AG09309 (cell line): Measurements from ENCODE around the gene TBC1D16.

Source experiments
- DNase-seq: peaks from one replicate; pipeline ENCODE4 v3.0.0-alpha.2; 2010; ENCODE audit warnings: low read depth
- H3K4me3 ChIP-seq: 2 replicates; pipeline ENCODE4 v1.5.1; 2011; ENCODE audit warnings: mild to moderate bottlenecking, low read depth, low read length, moderate library complexity; ENCODE audit not compliant: control insufficient read depth
- TF ChIP-seq, protein P1 (sequence below): IDR thresholded peaks from 2 replicates; pipeline ENCODE4 v1.5.1; 2011; ENCODE audit warnings: mild to moderate bottlenecking, low read depth, low read length, inconsistent platforms; ENCODE audit not compliant: insufficient read depth, control insufficient read depth; ENCODE audit errors: missing control alignments

Gene TBC1D16

DNA sequence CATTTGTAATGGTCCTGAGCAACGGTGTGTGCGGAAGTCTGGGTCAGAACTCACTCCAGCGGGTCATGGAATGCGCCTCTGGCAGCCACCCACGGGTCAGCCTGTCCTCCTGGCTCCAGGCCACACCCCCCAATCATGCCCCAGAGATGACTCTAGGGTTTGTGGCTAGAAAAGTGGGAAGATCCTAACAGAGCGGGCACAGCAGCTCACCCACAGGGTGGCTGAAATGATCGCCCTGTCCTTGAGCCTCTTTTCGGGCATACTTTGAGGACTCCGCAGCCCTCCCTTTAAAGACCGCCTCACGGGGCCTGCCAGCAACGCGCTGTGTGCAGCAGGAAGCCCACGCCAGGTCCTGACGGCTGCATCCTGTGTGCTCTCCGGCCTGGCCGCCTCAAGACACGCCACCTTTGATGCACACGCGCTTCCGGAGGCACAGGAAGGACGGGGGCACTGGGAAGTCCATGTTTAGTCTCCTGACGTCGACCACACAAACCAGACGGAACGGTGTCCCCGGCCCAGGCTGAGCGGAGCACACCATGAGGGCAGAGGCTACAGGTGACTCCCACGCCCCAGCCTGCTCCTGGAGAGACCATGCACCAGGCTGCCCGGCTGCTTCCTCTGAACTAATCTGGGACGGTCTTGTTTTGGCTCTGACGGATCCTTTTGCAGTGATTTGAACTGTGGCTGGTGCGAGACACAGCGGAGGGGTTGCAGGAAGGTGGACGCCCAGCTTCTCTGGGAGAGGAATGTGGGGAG lies 92.9 kb downstream of the TBC1D16 start:
- TF ChIP-seq, protein P1, sequence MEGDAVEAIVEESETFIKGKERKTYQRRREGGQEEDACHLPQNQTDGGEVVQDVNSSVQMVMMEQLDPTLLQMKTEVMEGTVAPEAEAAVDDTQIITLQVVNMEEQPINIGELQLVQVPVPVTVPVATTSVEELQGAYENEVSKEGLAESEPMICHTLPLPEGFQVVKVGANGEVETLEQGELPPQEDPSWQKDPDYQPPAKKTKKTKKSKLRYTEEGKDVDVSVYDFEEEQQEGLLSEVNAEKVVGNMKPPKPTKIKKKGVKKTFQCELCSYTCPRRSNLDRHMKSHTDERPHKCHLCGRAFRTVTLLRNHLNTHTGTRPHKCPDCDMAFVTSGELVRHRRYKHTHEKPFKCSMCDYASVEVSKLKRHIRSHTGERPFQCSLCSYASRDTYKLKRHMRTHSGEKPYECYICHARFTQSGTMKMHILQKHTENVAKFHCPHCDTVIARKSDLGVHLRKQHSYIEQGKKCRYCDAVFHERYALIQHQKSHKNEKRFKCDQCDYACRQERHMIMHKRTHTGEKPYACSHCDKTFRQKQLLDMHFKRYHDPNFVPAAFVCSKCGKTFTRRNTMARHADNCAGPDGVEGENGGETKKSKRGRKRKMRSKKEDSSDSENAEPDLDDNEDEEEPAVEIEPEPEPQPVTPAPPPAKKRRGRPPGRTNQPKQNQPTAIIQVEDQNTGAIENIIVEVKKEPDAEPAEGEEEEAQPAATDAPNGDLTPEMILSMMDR, result no peak
- no peak overlapping the region for H3K4me3 ChIP-seq
- DNase-seq, result no peak

GRCh38 chr17:79942011-79942405 lies 93.7 kb downstream of the TBC1D16 start:
- H3K4me3 ChIP-seq, result no peak overlapping the region
- TF ChIP-seq, protein P1, result no peak
- no peak for DNase-seq

GRCh38 chr17:79941088-79942010 lies 94.3 kb downstream of the TBC1D16 start:
- DNase-seq, result no peak
- H3K4me3 ChIP-seq, result no peak overlapping the region
- TF ChIP-seq, protein P1, result no peak

DNA sequence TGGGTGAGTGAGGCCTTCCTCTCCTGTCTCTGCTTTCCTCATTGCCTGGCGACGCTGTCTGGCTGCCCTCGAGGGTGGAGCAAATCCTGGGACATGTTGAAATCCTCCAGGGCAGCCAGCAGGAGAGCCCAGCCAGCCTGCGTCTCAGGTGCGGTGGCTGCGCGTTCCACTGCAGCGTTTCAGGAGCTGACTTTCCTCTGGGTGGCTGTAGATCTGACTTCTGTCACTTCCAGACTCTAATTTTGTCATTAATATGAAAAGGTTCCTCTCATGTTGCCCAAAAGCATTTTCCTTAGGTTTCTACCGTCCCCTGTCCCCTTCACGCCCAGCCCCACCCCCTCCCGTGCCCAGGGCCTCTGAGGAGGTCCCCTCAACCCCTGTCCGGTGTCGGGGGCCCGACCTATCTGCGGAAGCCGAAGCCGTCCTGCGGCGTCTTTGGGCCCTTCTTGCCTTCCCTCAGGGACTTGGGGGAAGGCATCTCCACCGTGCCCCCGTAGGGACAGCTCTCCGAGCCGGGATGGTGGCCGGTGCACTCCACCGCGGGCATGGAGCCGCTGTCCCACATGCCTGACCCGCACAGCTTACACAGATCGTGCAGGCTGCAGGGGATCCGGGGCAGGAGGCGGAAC lies 95.1 kb downstream of the TBC1D16 start:
- no peak for DNase-seq
- no peak overlapping the region for H3K4me3 ChIP-seq
- TF ChIP-seq, protein P1, result no peak

DNA sequence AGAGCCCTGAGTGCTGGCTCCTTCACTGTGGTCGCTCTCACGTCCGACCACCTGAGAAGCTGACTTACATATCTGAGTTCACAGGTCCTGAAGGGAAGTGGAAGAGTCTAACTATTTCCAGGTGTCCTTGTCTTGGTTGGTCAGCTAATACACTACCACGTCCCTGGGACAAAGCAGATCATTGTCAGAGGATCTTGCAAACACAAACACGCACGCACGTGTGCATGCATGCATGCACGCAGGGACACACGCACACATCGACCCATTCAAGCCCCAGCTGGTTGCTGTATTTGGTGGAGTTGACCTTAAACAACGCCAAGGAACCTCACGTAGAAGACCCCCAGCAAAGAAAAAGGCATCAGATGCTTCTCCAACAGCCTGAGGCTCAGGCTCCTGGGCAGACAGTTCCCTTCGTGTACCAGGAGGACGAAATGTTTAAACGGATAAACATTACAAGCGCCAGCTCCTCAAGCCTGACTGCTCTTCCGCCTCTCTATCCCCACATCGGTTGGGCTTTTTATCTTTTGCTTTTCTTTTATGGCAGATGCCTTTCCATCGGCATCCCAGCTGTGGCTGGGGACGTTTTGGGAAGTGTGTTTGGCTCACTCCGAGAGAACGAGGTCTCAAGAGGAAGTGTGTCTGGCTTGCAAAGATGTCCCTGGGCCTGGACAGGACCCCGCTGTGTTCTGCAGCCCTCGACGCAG lies 95.8 kb downstream of the TBC1D16 start:
- TF ChIP-seq, protein P1, result no peak
- H3K4me3 ChIP-seq, result no peak overlapping the region
- no peak for DNase-seq

- no peak for DNase-seq
- TF ChIP-seq, protein P1, result no peak
- H3K4me3 ChIP-seq, result no peak overlapping the region
These were observed 96.6 kb downstream of the TBC1D16 start for GRCh38 chr17:79939094-79939435.
